MCF 10A (cell line): ENCODE data around the gene TYW1. TPM values are rescaled to one million over a fixed set of nuclear protein-coding genes. Genes with fewer than 3 reads are reported as not detected.
"Not testable (repeated sequence)": the region's sequence is repeated elsewhere in the genome, so short reads cannot be mapped to it uniquely, and the experiment has no call there.

Experiments used
- BruUV-seq: library from RNA; stranded (reverse); fragments of 400-500 nt; replicated peaks from 2 replicates; lab custom pipeline; 2021; lab: Mats Ljungman, UMichigan
- CTCF ChIA-PET: fragments of 300-600 bp; sonication (Branson Sonifier 250); formaldehyde crosslinking; extraction: SDS; loops from one replicate; lab custom pipeline; 2021; ENCODE audit warnings: antibody characterized with exemption, inconsistent platforms; lab: Yijun Ruan, JAX
- POLR2A ChIA-PET: fragments of 300-600, 350-650 bp; sonication (Branson Sonifier 250); formaldehyde crosslinking; extraction: SDS; loops from one replicate; lab custom pipeline; 2020; ENCODE audit warnings: antibody characterized with exemption, inconsistent platforms; lab: Yijun Ruan, JAX
- DNase-seq: peaks from one replicate; pipeline ENCODE4 v3.0.0-alpha.2; 2018; ENCODE audit not compliant: unreplicated experiment
- H3K27ac Mint-ChIP-seq: one replicate; pipeline ENCODE4 v1.8.0; 2022; ENCODE audit warnings: mild to moderate bottlenecking, low read depth, mixed read lengths; ENCODE audit not compliant: unreplicated experiment
- H3K27me3 Mint-ChIP-seq: one replicate; pipeline ENCODE4 v1.8.0; 2022; ENCODE audit warnings: mixed read lengths; ENCODE audit not compliant: insufficient read depth, unreplicated experiment
- H3K36me3 Mint-ChIP-seq: one replicate; pipeline ENCODE4 v1.8.0; 2022; ENCODE audit warnings: mild to moderate bottlenecking, moderate library complexity, mixed read lengths; ENCODE audit not compliant: insufficient read depth, unreplicated experiment
- H3K4me1 Mint-ChIP-seq: one replicate; pipeline ENCODE4 v1.8.0; 2022; ENCODE audit warnings: mixed read lengths; ENCODE audit not compliant: insufficient read depth, unreplicated experiment
- H3K4me3 Mint-ChIP-seq: one replicate; pipeline ENCODE4 v1.8.0; 2022; ENCODE audit warnings: mild to moderate bottlenecking, moderate library complexity, mixed read lengths; ENCODE audit not compliant: unreplicated experiment
- H3K9me3 Mint-ChIP-seq: one replicate; pipeline ENCODE4 v1.8.0; 2022; ENCODE audit warnings: mixed read lengths; ENCODE audit not compliant: unreplicated experiment
- intact Hi-C: fragments of 100-400 bp; cut with micrococcal nuclease; formaldehyde crosslinking; loops from 2 replicates; pipeline ENCODE4 v1.14.1; 2022
- total RNA-seq: library from RNA; stranded (reverse); gene quantifications from 2 replicates; pipeline ENCODE4 v1.2.3, GENCODE V29; 2022
- TF ChIP-seq, protein P1 (sequence below): fragments of 200-600 bp; IDR thresholded peaks from one replicate; pipeline ENCODE4 v1.8.0; 2022; ENCODE audit warnings: antibody characterized with exemption, mild to moderate bottlenecking; ENCODE audit not compliant: unreplicated experiment

TYW1 gene
- total RNA-seq, 1 experiment from 2014 or later: 19.2 TPM

DNA sequence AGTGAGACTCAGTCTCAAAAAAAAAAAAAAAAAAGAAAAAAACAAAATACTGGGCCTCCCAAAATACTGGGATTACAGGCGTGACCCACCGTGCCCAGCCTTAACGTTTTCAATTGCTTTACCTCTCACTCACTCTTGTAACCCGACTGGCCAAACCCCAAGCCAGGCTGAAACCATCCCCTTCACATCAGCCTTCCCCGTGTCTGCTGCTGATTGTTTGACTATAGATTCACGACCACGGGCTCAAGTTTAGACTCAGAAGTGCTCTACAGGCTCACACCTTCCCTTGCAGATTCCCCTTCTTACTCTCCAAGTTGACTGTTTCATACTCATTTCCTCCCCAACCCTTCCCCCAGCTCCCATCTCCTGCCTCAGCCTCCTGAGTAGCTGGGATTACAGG, 22.3 kb downstream of the TYW1 start:
- Mint-ChIP-seq H3K36me3 (peaks cover 84% of the 10 kb centered on the region), H3K27me3 (no peaks in the 10 kb centered on the region), H3K27ac (no peak overlapping the region), H3K4me3 (no peak overlapping the region), H3K4me1 (no peaks in the 10 kb centered on the region), H3K9me3 (no peaks in the 10 kb centered on the region)
- no peak for DNase-seq
- ChIA-PET POLR2A (no interaction called here), CTCF (interaction anchor here (2.7 kb wide), 1 partner anchor 22 kb away, joined by 12 read pairs; no protein-coding TSS in a partner anchor)
- intact Hi-C loops: no loop called here
- BruUV-seq: no TSS peak
- TF ChIP-seq, protein P1, sequence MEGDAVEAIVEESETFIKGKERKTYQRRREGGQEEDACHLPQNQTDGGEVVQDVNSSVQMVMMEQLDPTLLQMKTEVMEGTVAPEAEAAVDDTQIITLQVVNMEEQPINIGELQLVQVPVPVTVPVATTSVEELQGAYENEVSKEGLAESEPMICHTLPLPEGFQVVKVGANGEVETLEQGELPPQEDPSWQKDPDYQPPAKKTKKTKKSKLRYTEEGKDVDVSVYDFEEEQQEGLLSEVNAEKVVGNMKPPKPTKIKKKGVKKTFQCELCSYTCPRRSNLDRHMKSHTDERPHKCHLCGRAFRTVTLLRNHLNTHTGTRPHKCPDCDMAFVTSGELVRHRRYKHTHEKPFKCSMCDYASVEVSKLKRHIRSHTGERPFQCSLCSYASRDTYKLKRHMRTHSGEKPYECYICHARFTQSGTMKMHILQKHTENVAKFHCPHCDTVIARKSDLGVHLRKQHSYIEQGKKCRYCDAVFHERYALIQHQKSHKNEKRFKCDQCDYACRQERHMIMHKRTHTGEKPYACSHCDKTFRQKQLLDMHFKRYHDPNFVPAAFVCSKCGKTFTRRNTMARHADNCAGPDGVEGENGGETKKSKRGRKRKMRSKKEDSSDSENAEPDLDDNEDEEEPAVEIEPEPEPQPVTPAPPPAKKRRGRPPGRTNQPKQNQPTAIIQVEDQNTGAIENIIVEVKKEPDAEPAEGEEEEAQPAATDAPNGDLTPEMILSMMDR: no peak

DNA sequence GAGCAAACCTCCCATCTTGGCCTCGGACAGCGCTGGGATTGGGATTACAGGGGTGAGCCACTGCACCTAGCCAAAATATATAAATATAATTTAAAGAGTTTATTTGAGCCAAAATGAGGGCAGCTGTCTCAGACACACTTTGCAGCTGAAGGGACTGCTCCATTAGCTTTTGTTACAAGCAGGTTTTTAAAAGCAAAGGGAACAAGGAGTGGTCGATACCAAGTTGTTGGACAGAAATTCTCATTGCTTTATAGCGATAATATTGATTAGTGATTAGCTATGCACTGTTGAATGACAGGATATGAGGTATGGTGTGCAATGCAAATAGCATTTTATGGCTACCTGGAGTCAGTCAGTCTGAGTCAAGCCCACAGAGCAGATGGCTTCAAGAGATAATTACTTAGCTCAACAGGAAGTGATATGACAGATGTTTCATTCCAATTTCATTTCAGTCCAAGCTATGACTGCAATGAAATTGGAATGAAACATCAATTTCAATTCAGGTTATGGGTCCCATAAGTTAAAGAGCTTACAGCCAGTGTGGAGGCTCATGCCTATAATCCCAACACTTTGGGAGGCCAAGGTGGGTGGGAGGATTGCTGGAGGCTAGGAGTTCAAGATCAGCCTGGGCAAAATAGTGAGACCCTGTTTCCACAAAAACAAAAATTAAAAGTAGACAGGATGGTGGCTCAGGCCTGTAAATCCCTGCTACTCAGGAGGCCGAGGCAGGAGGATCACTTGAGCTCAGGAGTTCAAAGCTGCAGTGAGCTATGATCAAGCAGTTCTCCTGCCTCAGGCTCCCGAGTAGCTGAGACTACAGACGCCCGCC, 23.1 kb downstream of the TYW1 start:
- ChIA-PET CTCF (interaction anchor here (2.7 kb wide), 1 partner anchor 21 kb away, joined by 12 read pairs; no protein-coding TSS in a partner anchor), POLR2A (no interaction called here)
- peaks cover 76% of the 10 kb centered on the region for H3K36me3 Mint-ChIP-seq
- peaks cover under 1% of the 10 kb centered on the region for H3K4me1 Mint-ChIP-seq
- TF ChIP-seq, protein P1: no peak
- H3K4me3 Mint-ChIP-seq: no peak overlapping the region
- no peaks in the 10 kb centered on the region for H3K27me3 Mint-ChIP-seq
- no peak overlapping the region for H3K27ac Mint-ChIP-seq
- no TSS peak for BruUV-seq
- intact Hi-C loops: no loop called here
- DNase-seq: no peak
- no peaks in the 10 kb centered on the region for H3K9me3 Mint-ChIP-seq

DNA sequence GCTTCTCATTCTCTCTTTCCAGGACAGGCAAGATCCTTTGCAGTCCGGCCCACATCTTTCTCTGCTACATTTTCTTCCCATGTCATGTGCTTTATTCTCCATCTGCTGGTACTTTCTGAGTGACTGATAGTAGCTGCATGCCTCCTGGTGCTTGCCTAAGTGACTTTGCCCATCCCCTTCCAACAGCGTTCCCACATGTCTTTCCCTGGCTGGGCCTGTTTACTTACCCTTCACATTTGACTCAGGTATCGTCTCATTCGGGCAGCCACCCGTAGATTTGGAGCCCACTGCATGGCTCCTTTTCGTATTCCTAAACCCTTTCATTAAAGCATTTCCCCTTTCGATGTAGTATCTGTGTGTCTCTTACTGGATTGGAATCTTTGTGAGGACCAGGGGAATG, 24.6 kb downstream of the TYW1 start:
- peaks cover 8% of the 10 kb centered on the region for H3K4me1 Mint-ChIP-seq
- H3K9me3 Mint-ChIP-seq: no peaks in the 10 kb centered on the region
- ChIA-PET CTCF (interaction anchor here (2.7 kb wide), 1 partner anchor 19 kb away, joined by 12 read pairs; no protein-coding TSS in a partner anchor), POLR2A (no interaction called here)
- H3K27me3 Mint-ChIP-seq: no peaks in the 10 kb centered on the region
- H3K36me3 Mint-ChIP-seq: peaks cover 61% of the 10 kb centered on the region
- no peak overlapping the region for H3K4me3 Mint-ChIP-seq
- intact Hi-C loops: no loop called here
- no peak overlapping the region for H3K27ac Mint-ChIP-seq
- DNase-seq: no peak
- TF ChIP-seq, protein P1: no peak
- BruUV-seq: no TSS peak

DNA sequence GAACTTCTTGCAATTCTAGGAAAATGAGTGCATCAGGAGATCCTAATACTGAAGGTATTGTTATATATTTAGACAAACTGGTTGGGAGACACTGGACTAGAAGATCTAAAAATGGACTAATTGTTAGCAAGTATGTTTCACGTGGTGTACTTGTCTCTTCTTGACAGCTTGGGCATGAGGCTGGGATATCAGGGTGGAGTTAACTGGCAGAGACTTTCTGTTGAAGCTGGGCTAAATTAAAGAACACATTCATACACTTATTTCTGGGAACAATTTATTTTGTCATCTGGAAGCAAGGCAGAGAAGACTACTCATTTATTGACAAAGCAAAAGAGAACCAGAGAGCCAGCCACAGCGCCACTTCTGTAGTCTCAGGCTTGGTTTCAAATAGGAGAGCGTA, 25.9 kb downstream of the TYW1 start:
- H3K27ac Mint-ChIP-seq: no peak overlapping the region
- CTCF ChIA-PET: no interaction called here
- TF ChIP-seq, protein P1: no peak
- no TSS peak for BruUV-seq
- H3K4me3 Mint-ChIP-seq: no peak overlapping the region
- H3K4me1 Mint-ChIP-seq: peaks cover 8% of the 10 kb centered on the region
- no peak for DNase-seq
- POLR2A ChIA-PET: no interaction called here
- H3K9me3 Mint-ChIP-seq: no peaks in the 10 kb centered on the region
- H3K27me3 Mint-ChIP-seq: no peaks in the 10 kb centered on the region
- intact Hi-C loops: no loop called here
- H3K36me3 Mint-ChIP-seq: peaks cover 62% of the 10 kb centered on the region

DNA sequence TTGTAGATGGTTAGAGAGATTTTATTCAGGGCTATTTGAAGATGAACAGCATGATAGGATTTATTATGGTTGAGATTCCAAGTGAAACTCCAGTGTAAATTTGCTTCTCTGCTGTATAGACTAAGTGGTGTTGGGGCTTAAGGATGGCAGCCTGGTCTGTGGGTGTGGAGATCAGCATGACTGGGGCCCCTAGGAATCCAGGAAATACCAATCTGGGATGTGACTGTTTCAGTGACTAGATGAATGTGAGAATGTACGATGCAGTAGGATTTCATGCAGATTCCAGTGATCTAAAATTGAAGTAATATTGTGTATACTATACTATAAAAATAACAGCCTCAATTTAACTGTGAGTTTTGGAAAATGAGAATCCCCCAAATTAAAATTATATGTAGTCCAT, 28.8 kb downstream of the TYW1 start:
- DNase-seq, H3K4me3 Mint-ChIP-seq, H3K27me3 Mint-ChIP-seq, POLR2A ChIA-PET, H3K27ac Mint-ChIP-seq, intact Hi-C loops, BruUV-seq, H3K4me1 Mint-ChIP-seq, H3K9me3 Mint-ChIP-seq: not testable (repeated sequence)
- CTCF ChIA-PET: interaction anchor here (0.6 kb wide), 1 partner anchor 419 kb away, joined by 3 read pairs; no protein-coding TSS in a partner anchor
- peaks cover 49% of the 10 kb centered on the region for H3K36me3 Mint-ChIP-seq

DNA sequence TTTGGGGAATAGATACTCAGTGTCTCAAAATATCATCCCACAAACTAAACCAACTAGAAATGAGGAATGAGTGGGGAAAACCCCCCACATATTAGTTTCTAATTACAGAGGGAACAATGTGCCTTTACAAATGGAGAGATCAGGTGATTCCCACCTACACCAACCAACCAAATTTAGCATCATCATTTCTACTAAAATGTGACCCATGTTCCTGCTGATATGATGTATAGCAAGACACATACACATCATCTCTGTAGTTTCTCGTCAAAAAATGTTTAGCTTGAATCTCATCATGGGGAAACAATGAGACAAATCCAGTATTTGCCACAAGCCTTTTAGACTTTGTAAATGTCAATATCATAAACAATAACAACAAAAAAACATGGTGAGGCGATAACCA, 35.1 kb downstream of the TYW1 start:
- H3K4me1 Mint-ChIP-seq, intact Hi-C loops, H3K4me3 Mint-ChIP-seq, CTCF ChIA-PET, POLR2A ChIA-PET, H3K27ac Mint-ChIP-seq, H3K27me3 Mint-ChIP-seq, H3K9me3 Mint-ChIP-seq, BruUV-seq, DNase-seq: not testable (repeated sequence)
- H3K36me3 Mint-ChIP-seq: peaks cover 55% of the 10 kb centered on the region
